Endothelial cell of umbilical vein (primary cell): ENCODE data around the gene ATP6V1A. TPM values are rescaled to one million over a fixed set of nuclear protein-coding genes. Genes with fewer than 3 reads are reported as not detected.

ENCODE experiments used
- BruUV-seq: library from RNA; stranded (reverse); fragments of 400-500 nt; replicated peaks from 2 replicates; lab custom pipeline; 2021; lab: Mats Ljungman, UMichigan
- CTCF ChIA-PET: fragments of 300-600, 350-600 bp; sonication (Branson Sonifier 250); formaldehyde crosslinking; loops from one replicate; lab custom pipeline; 2021; ENCODE audit warnings: antibody characterized with exemption, inconsistent platforms; lab: Charles Lee
- POLR2A ChIA-PET: fragments of 300-600, 350-600 bp; sonication (Branson Sonifier 250); formaldehyde crosslinking; loops from one replicate; lab custom pipeline; 2021; ENCODE audit warnings: antibody characterized with exemption, inconsistent platforms; lab: Charles Lee
- DNase-seq: peaks from one replicate; pipeline ENCODE4 v3.0.0-alpha.2; 2011; ENCODE audit warnings: low read depth, low spot score
- FAIRE-seq: peaks from 2 replicates; lab custom pipeline; 2011; peaks lifted over from hg19 to GRCh38; lab: Jason Lieb, UNC
- H2AFZ ChIP-seq: 2 replicates; pipeline ENCODE4 v1.6.0; 2012; ENCODE audit warnings: low read depth, low read length, control low read depth, inconsistent platforms
- H3K27ac ChIP-seq: 2 replicates; pipeline ENCODE4 v1.5.1; 2011; ENCODE audit warnings: low read depth, mild to moderate bottlenecking, control low read depth, low read length, moderate library complexity; ENCODE audit not compliant: insufficient read depth
- H3K27me3 ChIP-seq, 2 experiments: 2 replicates each; pipeline versions ENCODE4 v1.6.0 to v1.6.1; 2011; ENCODE audit warnings: low read length in 2 of 2, mixed read lengths in 1 of 2; ENCODE audit not compliant: control insufficient read depth in 2 of 2, insufficient read depth in 2 of 2
- H3K36me3 ChIP-seq, 2 experiments: 2 replicates in 1 of 2; 3 replicates in 1 of 2; pipeline ENCODE4 v1.5.1; 2011; ENCODE audit warnings: low read length in 2 of 2, mild to moderate bottlenecking in 1 of 2, moderate library complexity in 1 of 2; ENCODE audit not compliant: control insufficient read depth in 2 of 2, insufficient read depth in 2 of 2; ENCODE audit errors: extremely low read depth in 1 of 2
- H3K4me1 ChIP-seq: 3 replicates; pipeline ENCODE4 v1.5.1; 2011; ENCODE audit warnings: mild to moderate bottlenecking, low read length; ENCODE audit not compliant: control insufficient read depth, insufficient read depth; ENCODE audit errors: extremely low read depth
- H3K4me2 ChIP-seq: 2 replicates; pipeline ENCODE4 v1.6.1; 2011; ENCODE audit warnings: low read length, control low read depth, mixed read lengths; ENCODE audit not compliant: insufficient read depth
- H3K4me3 ChIP-seq, 3 experiments: fragments of 200-600 bp in 1 of 3; sonication (generic), shearing (Covaris generic) in 1 of 3; replicated peaks in 1 of 3; 2 replicates each; pipeline ENCODE4 v1.5.1; 2011 to 2016; ENCODE audit warnings: control low read depth in 3 of 3, low read length in 3 of 3, mild to moderate bottlenecking in 2 of 3, inconsistent platforms in 1 of 3, low read depth in 1 of 3, moderate library complexity in 1 of 3; ENCODE audit not compliant: insufficient read depth in 1 of 3
- H3K79me2 ChIP-seq: 2 replicates; pipeline ENCODE4 v1.6.0; 2012; ENCODE audit warnings: low read length, inconsistent platforms; ENCODE audit not compliant: control insufficient read depth, insufficient read depth
- H3K9ac ChIP-seq: replicated peaks from 2 replicates; pipeline ENCODE3; 2011; ENCODE audit warnings: low read length, control low read depth; ENCODE audit not compliant: insufficient read depth; ENCODE audit errors: extremely low read depth
- H3K9me1 ChIP-seq: replicated peaks from 3 replicates; pipeline ENCODE4 v1.6.0; 2011; ENCODE audit warnings: mild to moderate bottlenecking, low read length; ENCODE audit not compliant: control insufficient read depth, insufficient read depth; ENCODE audit errors: extremely low read depth
- H3K9me3 ChIP-seq: replicated peaks from 2 replicates; pipeline ENCODE4 v1.5.1; 2012; ENCODE audit warnings: low read length, inconsistent platforms; ENCODE audit not compliant: control insufficient read depth, insufficient read depth
- H4K20me1 ChIP-seq: replicated peaks from 2 replicates; pipeline ENCODE3; 2011; ENCODE audit warnings: mild to moderate bottlenecking, low read length; ENCODE audit not compliant: control insufficient read depth, insufficient read depth; ENCODE audit errors: extremely low read depth
- CTCF ChIP-seq, 2 donors: IDR thresholded peaks; 1 replicate in 1 of 2; 2 replicates in 1 of 2; pipeline ENCODE4 v1.5.1; 2011; ENCODE audit warnings: low read length in 2 of 2, mild to moderate bottlenecking in 2 of 2, moderate library complexity in 2 of 2, control low read depth in 1 of 2, inconsistent platforms in 1 of 2, low read depth in 1 of 2; ENCODE audit not compliant: insufficient read depth in 1 of 2; ENCODE audit errors: extremely low read depth in 1 of 2
- EZH2 ChIP-seq: IDR thresholded peaks from 2 replicates; pipeline ENCODE4 v1.6.1; 2012; ENCODE audit warnings: borderline replicate concordance, low read depth, mild to moderate bottlenecking, moderate library complexity, low read length, inconsistent platforms; ENCODE audit not compliant: severe bottlenecking
- FOS ChIP-seq: IDR thresholded peaks from 2 replicates; pipeline ENCODE4 v1.6.1; 2011; ENCODE audit warnings: mild to moderate bottlenecking, low read length, moderate library complexity, borderline replicate concordance; ENCODE audit not compliant: insufficient read depth
- GATA2 ChIP-seq: IDR thresholded peaks from 2 replicates; pipeline ENCODE4 v1.7.0; 2011; ENCODE audit warnings: low read depth, mild to moderate bottlenecking, moderate library complexity, mixed read lengths, low read length; ENCODE audit not compliant: insufficient read length, insufficient read depth
- JUN ChIP-seq: IDR thresholded peaks from 2 replicates; pipeline ENCODE4 v1.6.1; 2011; ENCODE audit warnings: borderline replicate concordance, low read depth; ENCODE audit not compliant: insufficient read length, insufficient read depth
- MAX ChIP-seq: IDR thresholded peaks from 2 replicates; pipeline ENCODE4 v1.6.1; 2011; ENCODE audit not compliant: insufficient read depth, insufficient read length
- MYC ChIP-seq: IDR thresholded peaks from one replicate; pipeline ENCODE4 v1.6.1; 2011; ENCODE audit warnings: mild to moderate bottlenecking, low read depth, low read length
- POLR2A ChIP-seq: IDR thresholded peaks from 2 replicates; pipeline ENCODE4 v1.6.1; 2012; ENCODE audit warnings: low read depth, mild to moderate bottlenecking, control low read depth, low read length
- POLR2AphosphoS5 ChIP-seq: IDR thresholded peaks from 2 replicates; pipeline ENCODE4 v1.6.1; 2012; ENCODE audit warnings: low read depth, mild to moderate bottlenecking, control low read depth, low read length, moderate library complexity; ENCODE audit not compliant: insufficient read depth
- dilution Hi-C: fragments of 300-500 bp; cut with MboI; formaldehyde crosslinking; loops from one replicate; pipeline ENCODE4 v1.15.0; 2019; ENCODE audit warnings: low sequenced_read_pairs; ENCODE audit not compliant: extremely low pct_ligation_motif_present
- intact Hi-C: fragments of 100-400 bp; cut with micrococcal nuclease; formaldehyde crosslinking; loops from one replicate; pipeline ENCODE4 v1.10.0; 2022
- polyA plus RNA-seq, 4 experiments: library from polyadenylated mRNA; depleted of rRNA in 3 of 4; stranded (reverse) in 3 of 4; unstranded in 1 of 4; fragments of >200 nt; gene quantifications; 2 replicates each; pipeline versions ENCODE4 v1.2.1 to v1.2.3, GENCODE V29; 2011 to 2012; ENCODE audit warnings: missing spikeins in 1 of 4
- total RNA-seq: library from RNA; stranded (reverse); gene quantifications from 2 replicates; pipeline ENCODE4 v1.2.3, GENCODE V29; 2021

ATP6V1A gene
- total and polyA plus RNA-seq, 2 donors (not counting 3 experiments of a cell fraction or from before 2014, with no cell fraction given): 20.9 to 96.9 TPM

GRCh38 chr3:113828600-113828999 is 81.8 kb downstream of the ATP6V1A start:
- ChIA-PET CTCF (interaction anchor here (2.5 kb wide), 1 partner anchor 10 kb away, joined by 11 read pairs; the partner anchor contains the start of gene GRAMD1C), POLR2A (no interaction called here)
- no peak overlapping the region for H2AFZ ChIP-seq
- H3K4me3 ChIP-seq: no peak overlapping the region
- no peaks in the 10 kb centered on the region for H3K27me3 ChIP-seq
- FAIRE-seq (no peak), DNase-seq (no peak)
- H3K36me3 ChIP-seq: no peaks in the 10 kb centered on the region
- H3K27ac ChIP-seq: no peak overlapping the region
- H3K9ac ChIP-seq: no peak overlapping the region
- intact Hi-C loops: no loop called here
- no peaks in the 10 kb centered on the region for H3K79me2 ChIP-seq
- H3K4me1 ChIP-seq: peaks cover 26% of the 10 kb centered on the region
- H3K4me2 ChIP-seq: no peak overlapping the region
- dilution Hi-C loops: no loop called here
- no peaks in the 10 kb centered on the region for H3K9me3 ChIP-seq
- no peaks in the 10 kb centered on the region for H4K20me1 ChIP-seq
- no TSS peak for BruUV-seq
- no peaks in the 10 kb centered on the region for H3K9me1 ChIP-seq
- TF ChIP-seq CTCF (IDR thresholded peaks at IDR 0.05; ENCODE audit: extremely low read depth in 1 of 2, insufficient read depth in 1 of 2, low read depth in 1 of 2, low read length in 2 of 2) (no peak), MYC (no peak), EZH2 (no peak), MAX (no peak), POLR2AphosphoS5 (no peak), POLR2A (no peak), JUN (no peak), FOS (no peak), GATA2 (no peak)
